ENCODE results near the gene CISD3. TPM values are rescaled to one million over a fixed set of nuclear protein-coding genes. Genes with fewer than 3 reads are reported as not detected.

CISD3 gene
- total and polyA plus RNA-seq, 4 donors = 4.5 to 152 (median 37.3) TPM

GRCh38 chr17:38698760-38699159 is 31.4 kb upstream of the CISD3 start:
- DNase-seq (ENCODE audit: low spot score) = no peak
- Histone ChIP-seq H3K36me3 (ENCODE audit: control insufficient read depth in 4 of 4, insufficient read depth in 3 of 4, low read depth in 1 of 4, low read length in 3 of 4) (no peaks in the 10 kb centered on the region), H3K27ac (ENCODE audit: low read depth in 1 of 2, low read length in 2 of 2) (no peak overlapping the region), H3K4me1 (ENCODE audit: control insufficient read depth in 4 of 4, insufficient read depth in 4 of 4, low read length in 3 of 4) (peaks cover 2 to 28% (median 21%) of the 10 kb centered on the region in 4 donors), H3K27me3 (ENCODE audit: control insufficient read depth in 4 of 4, insufficient read depth in 4 of 4, low read length in 3 of 4) (no peaks in the 10 kb centered on the region), H3K9ac (ENCODE audit: low read depth in 1 of 2, low read length in 2 of 2) (no peak overlapping the region), H3K4me3 (ENCODE audit: low read depth in 1 of 3, low read length in 3 of 3) (no peak overlapping the region), H3K9me3 (ENCODE audit: control insufficient read depth in 4 of 4, low read length in 3 of 4) (no peaks in the 10 kb centered on the region)
- 88% methylated on average over 5 of the region's 5 CpGs for WGBS
- TF ChIP-seq YY1 (IDR thresholded peaks at IDR 0.05) = no peak

- no peaks in the 10 kb centered on the region for H3K9me3 ChIP-seq (ENCODE audit: control insufficient read depth in 4 of 4, low read length in 3 of 4)
- peak overlapping the region; percentile 79 to 87 (median 83) for H3K4me3 ChIP-seq (ENCODE audit: low read depth in 1 of 3, low read length in 3 of 3)
- no peaks in the 10 kb centered on the region for H3K27me3 ChIP-seq (ENCODE audit: control insufficient read depth in 4 of 4, insufficient read depth in 4 of 4, low read length in 3 of 4)
- no peaks in the 10 kb centered on the region for H3K36me3 ChIP-seq (ENCODE audit: control insufficient read depth in 4 of 4, insufficient read depth in 3 of 4, low read depth in 1 of 4, low read length in 3 of 4)
- no peak for TF ChIP-seq GABPA (IDR thresholded peaks at IDR 0.05 in 1 of 2, conservative IDR thresholded peaks at IDR 0.05 in 1 of 2)
- TF ChIP-seq HNF4G (IDR thresholded peaks at IDR 0.05) = no peak
- TF ChIP-seq FOXA2 (IDR thresholded peaks at IDR 0.05) = no peak
- TF ChIP-seq SP1 (IDR thresholded peaks at IDR 0.05) = no peak
- no peak for TF ChIP-seq EGR1 (IDR thresholded peaks at IDR 0.05; ENCODE audit: low read depth in 2 of 2)
- TF ChIP-seq RXRA (IDR thresholded peaks at IDR 0.05) = no peak
- no peak for TF ChIP-seq ATF3 (IDR thresholded peaks at IDR 0.05)
- TF ChIP-seq ZBTB33 (IDR thresholded peaks at IDR 0.05) = no peak
- TF ChIP-seq NR2F2 (IDR thresholded peaks at IDR 0.05) = no peak
- no peak for TF ChIP-seq JUND (IDR thresholded peaks at IDR 0.05)
- no peak for TF ChIP-seq YY1 (IDR thresholded peaks at IDR 0.05)
- no peak for TF ChIP-seq HNF4A (conservative IDR thresholded peaks at IDR 0.05)
- TF ChIP-seq TAF1 (conservative IDR thresholded peaks at IDR 0.05) = no peak
- TF ChIP-seq MAX (IDR thresholded peaks at IDR 0.05) = no peak
- no peak for TF ChIP-seq REST (IDR thresholded peaks at IDR 0.05)
- no peak for TF ChIP-seq FOXA1 (IDR thresholded peaks at IDR 0.05)
- DNase-seq (ENCODE audit: low spot score) = peak; percentile 56
- peak overlapping the region; percentile 85 to 97 for H3K9ac ChIP-seq (ENCODE audit: low read depth in 1 of 2, low read length in 2 of 2)
- peaks cover 2 to 37% (median 19%) of the 10 kb centered on the region in 4 donors for H3K4me1 ChIP-seq (ENCODE audit: control insufficient read depth in 4 of 4, insufficient read depth in 4 of 4, low read length in 3 of 4)
- H3K27ac ChIP-seq (ENCODE audit: low read depth in 1 of 2, low read length in 2 of 2) = peak overlapping the region; percentile 89 to 92
- 3% methylated on average over 25 of the region's 25 CpGs for WGBS
Observed at GRCh38 chr17:38701504-38702165, 28.5 kb upstream of the CISD3 start.

Data from liver (tissue), 9 donors.